GM12878 (cell line): Measurements from ENCODE around the gene CYP46A1. TPM values are rescaled to one million over a fixed set of nuclear protein-coding genes. Genes with fewer than 3 reads are reported as not detected.

Experiments used
- ATAC-seq: fragments of 200-7000 bp; cut with Tn5 transposase; 3 replicates; pipeline ENCODE4 v1.9.1; 2020; ENCODE audit warnings: mild to moderate bottlenecking, moderate library complexity
- BruUV-seq: library from RNA; stranded (reverse); fragments of 400-500 nt; replicated peaks from 2 replicates; lab custom pipeline; 2021; lab: Mats Ljungman, UMichigan
- CTCF ChIA-PET: fragments of 300-600 bp; sonication (Branson Sonifier 250); formaldehyde crosslinking; extraction: SDS; loops from one replicate; lab custom pipeline; 2021; ENCODE audit warnings: inconsistent platforms; lab: Yijun Ruan, JAX
- POLR2A ChIA-PET: fragments of 350-600 bp; formaldehyde crosslinking; extraction: SDS; loops from one replicate; lab custom pipeline; 2021; ENCODE audit warnings: inconsistent platforms; lab: Charles Lee
- RAD21 ChIA-PET: fragments of 300-600 bp; sonication (Branson Sonifier 250); formaldehyde crosslinking; loops from one replicate; lab custom pipeline; 2023; ENCODE audit warnings: antibody characterized with exemption; ENCODE audit not compliant: unreplicated experiment; lab: Charles Lee
- SMC1A ChIA-PET: fragments of 300-600 bp; sonication (Branson Sonifier 250); formaldehyde crosslinking; loops from one replicate; lab custom pipeline; 2023; ENCODE audit not compliant: unreplicated experiment, uncharacterized antibody; lab: Charles Lee
- DNase-seq: peaks from one replicate; pipeline ENCODE4 v3.0.0-alpha.2; 2011; ENCODE audit warnings: low read depth, low spot score
- FAIRE-seq: peaks from 3 replicates; lab custom pipeline; 2011; peaks lifted over from hg19 to GRCh38; lab: Jason Lieb, UNC
- H2AFZ ChIP-seq: 2 replicates; pipeline ENCODE4 v1.6.0; 2011; ENCODE audit warnings: low read depth, low read length, control low read depth; ENCODE audit not compliant: control insufficient read depth
- H3K27ac ChIP-seq: 2 replicates; pipeline ENCODE4 v1.5.1; 2011; ENCODE audit warnings: control low read depth; ENCODE audit not compliant: control insufficient read depth, insufficient read depth
- H3K27me3 ChIP-seq, 2 experiments: replicated peaks in 1 of 2; 2 replicates each; pipeline versions ENCODE4 v1.6.0 to v1.6.1; 2011; ENCODE audit warnings: low read length in 1 of 2; ENCODE audit not compliant: control insufficient read depth in 2 of 2, insufficient read depth in 2 of 2
- H3K36me3 ChIP-seq, 2 experiments: 2 replicates each; pipeline ENCODE4 v1.5.1; 2011; ENCODE audit warnings: low read length in 1 of 2; ENCODE audit not compliant: control insufficient read depth in 2 of 2, insufficient read depth in 2 of 2
- H3K4me1 ChIP-seq: 2 replicates; pipeline ENCODE4 v1.6.1; 2011; ENCODE audit warnings: mild to moderate bottlenecking, low read length, moderate library complexity, mixed read lengths; ENCODE audit not compliant: control insufficient read depth, insufficient read depth
- H3K4me2 ChIP-seq: 2 replicates; pipeline ENCODE4 v1.6.0; 2011; ENCODE audit warnings: control low read depth; ENCODE audit not compliant: control insufficient read depth, insufficient read depth
- H3K4me3 ChIP-seq: fragments of 200-600 bp; sonication (generic); 2 replicates; pipeline ENCODE4 v1.5.1; 2016
- H3K79me2 ChIP-seq: 2 replicates; pipeline ENCODE4 v1.6.0; 2011; ENCODE audit warnings: low read length; ENCODE audit not compliant: control insufficient read depth, insufficient read depth
- H3K9ac ChIP-seq: 2 replicates; pipeline ENCODE4 v1.8.0; 2011; ENCODE audit warnings: low read length, control low read depth, mixed read lengths; ENCODE audit not compliant: control insufficient read depth, insufficient read depth
- H3K9me3 ChIP-seq: replicated peaks from 3 replicates; pipeline ENCODE4 v1.5.1; 2011; ENCODE audit warnings: mild to moderate bottlenecking, low read length; ENCODE audit not compliant: control insufficient read depth, insufficient read depth
- H4K20me1 ChIP-seq: 2 replicates; pipeline ENCODE4 v1.6.0; 2011; ENCODE audit not compliant: control insufficient read depth, insufficient read depth
- ATF2 ChIP-seq: IDR thresholded peaks from 2 replicates; pipeline ENCODE4 v1.6.1; 2012; ENCODE audit warnings: low read length, inconsistent platforms
- CREM ChIP-seq: IDR thresholded peaks from 2 replicates; pipeline ENCODE4 v1.6.1; 2014; ENCODE audit warnings: antibody characterized with exemption, low read depth
- HSF1 ChIP-seq: fragments of 150-350 bp; IDR thresholded peaks from 2 replicates; pipeline ENCODE4 v1.6.1; 2014; ENCODE audit warnings: mild to moderate bottlenecking, low read depth, low read length
- JUND ChIP-seq: IDR thresholded peaks from 2 replicates; pipeline ENCODE4 v1.6.1; 2012; ENCODE audit warnings: low read depth, mild to moderate bottlenecking, low read length, improper control_type of control experiment, moderate library complexity
- MEF2A ChIP-seq: IDR thresholded peaks from 2 replicates; pipeline ENCODE4 v1.6.1; 2011; ENCODE audit warnings: low read depth, mild to moderate bottlenecking, low read length, moderate library complexity; ENCODE audit not compliant: insufficient read depth
- PML ChIP-seq: IDR thresholded peaks from 2 replicates; pipeline ENCODE4 v1.6.1; 2012; ENCODE audit warnings: low read length, inconsistent platforms
- RCOR1 ChIP-seq: conservative IDR thresholded peaks from 2 replicates; pipeline ENCODE4 v1.6.1; 2012; ENCODE audit warnings: low read depth, low read length, improper control_type of control experiment
- REST ChIP-seq: IDR thresholded peaks from 2 replicates; pipeline ENCODE4 v1.6.1; 2012; ENCODE audit warnings: mild to moderate bottlenecking, low read depth, low read length
- SUZ12 ChIP-seq: fragments of 200-600 bp; sonication (generic); IDR thresholded peaks from one replicate; pipeline ENCODE4 v1.6.1; 2018; ENCODE audit warnings: antibody characterized with exemption, mild to moderate bottlenecking; ENCODE audit not compliant: unreplicated experiment
- USF2 ChIP-seq: IDR thresholded peaks from 2 replicates; pipeline ENCODE4 v1.6.1; 2011; ENCODE audit warnings: low read depth, low read length, improper control_type of control experiment, borderline replicate concordance
- ZBTB11 ChIP-seq: fragments of 450-650 bp; formaldehyde crosslinking; IDR thresholded peaks from 2 replicates; pipeline ENCODE4 v1.5.0; 2022; ENCODE audit warnings: mild to moderate bottlenecking, missing genetic modification characterization
- WGBS: methylation state at CpG from one replicate; pipeline ENCODE4 v1.1.6; 2016; ENCODE audit warnings: low lambda C conversion rate; ENCODE audit not compliant: insufficient replicate concordance, insufficient coverage; ENCODE audit errors: missing lambda C conversion rate; 5-methylcytosine and 5-hydroxymethylcytosine counted together
- in situ Hi-C: fragments of 300-500 bp; cut with MboI; formaldehyde crosslinking; loops from 9 replicates; pipeline ENCODE4 v1.14.3; 2018; ENCODE audit warnings: mixed read lengths
- intact Hi-C: fragments of 100-400 bp; cut with micrococcal nuclease; formaldehyde crosslinking; loops from one replicate; pipeline ENCODE4 v1.14.2; 2022; ENCODE audit not compliant: unreplicated experiment
- polyA plus RNA-seq, 11 experiments: library from polyadenylated mRNA; depleted of rRNA in 4 of 11; unstranded in 6 of 11; stranded (reverse) in 5 of 11; fragments of >200 nt; fragmentation: Nextera tagmentation in 4 of 11; fragmentation: Illumina TruSeq in 1 of 11; extraction: Ambion mirVana in 4 of 11; extraction: Trizol in 1 of 11; gene quantifications; 1 replicate in 1 of 11; 2 replicates in 10 of 11; pipeline versions ENCODE4 v1.2.1 to v1.2.3, GENCODE V29; 2011 to 2016; ENCODE audit warnings: inconsistent platforms in 2 of 11, missing spikeins in 2 of 11, low read depth in 1 of 11
- total RNA-seq, 4 experiments: library from RNA; depleted of rRNA in 3 of 4; stranded (reverse); fragments of >200 nt in 3 of 4; fragmentation: Illumina TruSeq in 1 of 4; extraction: Trizol in 1 of 4; gene quantifications; 2 replicates each; pipeline versions ENCODE4 v1.2.1 to v1.2.3, GENCODE V29; 2013 to 2021

CYP46A1 gene
- total and polyA plus RNA-seq, 10 of the 15 experiments (the other 5 are each of a cell fraction or from before 2014, with no cell fraction given), result 0.04 to 0.11 TPM; not detected in 8

- POLR2A ChIA-PET, result no interaction called here
- DNase-seq (no peak), FAIRE-seq (no peak), ATAC-seq (no peak)
- no peaks in the 10 kb centered on the region for H3K9me3 ChIP-seq
- in situ Hi-C loops (no loop called here), intact Hi-C loops (loop anchor here (1.0 kb wide), 1 partner anchor 154 kb away; no protein-coding TSS in a partner anchor)
- no peaks in the 10 kb centered on the region; a peak in 4 of 4 replicates for H3K27me3 ChIP-seq
- no peaks in the 10 kb centered on the region for H4K20me1 ChIP-seq
- RAD21 ChIA-PET, result interaction anchor here (1.6 kb wide), 1 partner anchor 153 kb away, joined by 4 read pairs; no protein-coding TSS in a partner anchor
- H3K9ac ChIP-seq, result no peak overlapping the region
- 37% methylated on average over 11 of the region's 13 CpGs for WGBS
- no peaks in the 10 kb centered on the region for H3K36me3 ChIP-seq
- no peak overlapping the region for H3K4me2 ChIP-seq
- H3K79me2 ChIP-seq, result no peaks in the 10 kb centered on the region
- no peak overlapping the region for H2AFZ ChIP-seq
- H3K4me3 ChIP-seq, result no peak overlapping the region
- SMC1A ChIA-PET, result interaction anchor here (1.9 kb wide), 1 partner anchor 13 kb away, joined by 4 read pairs; no protein-coding TSS in a partner anchor
- H3K4me1 ChIP-seq, result no peaks in the 10 kb centered on the region
- H3K27ac ChIP-seq, result no peak overlapping the region
- no TSS peak for BruUV-seq
- CTCF ChIA-PET, result interaction anchor here (1.0 to 2.2 kb wide), 4 partner anchors 14 to 157 kb away, joined by 3 to 18 read pairs (median 4); no protein-coding TSS in a partner anchor
- no peak for TF ChIP-seq HSF1
- TF ChIP-seq JUND, result no peak
- TF ChIP-seq USF2, result no peak
- no peak for TF ChIP-seq CREM
- TF ChIP-seq REST, result no peak
- no peak for TF ChIP-seq PML
- TF ChIP-seq MEF2A, result no peak
- TF ChIP-seq ATF2, result no peak
- TF ChIP-seq ZBTB11 (CRISPR knock-in tag), result no peak
- no peak for TF ChIP-seq SUZ12
- no peak for TF ChIP-seq RCOR1
Observed at GRCh38 chr14:99730876-99731546, 46.9 kb downstream of the CYP46A1 start.
